GM19467 (cell line): ENCODE measurements around the gene LAPTM4A.
A peak's percentile ranks its signal among the peaks of the same experiment; 100 is the strongest.

ENCODE experiments used
- ATAC-seq: cut with Tn5 transposase; IDR thresholded peaks from one replicate; pipeline ENCODE4 v1.9.1; 2021; ENCODE audit warnings: mild to moderate bottlenecking, moderate library complexity; ENCODE audit not compliant: unreplicated experiment

Gene LAPTM4A

DNA sequence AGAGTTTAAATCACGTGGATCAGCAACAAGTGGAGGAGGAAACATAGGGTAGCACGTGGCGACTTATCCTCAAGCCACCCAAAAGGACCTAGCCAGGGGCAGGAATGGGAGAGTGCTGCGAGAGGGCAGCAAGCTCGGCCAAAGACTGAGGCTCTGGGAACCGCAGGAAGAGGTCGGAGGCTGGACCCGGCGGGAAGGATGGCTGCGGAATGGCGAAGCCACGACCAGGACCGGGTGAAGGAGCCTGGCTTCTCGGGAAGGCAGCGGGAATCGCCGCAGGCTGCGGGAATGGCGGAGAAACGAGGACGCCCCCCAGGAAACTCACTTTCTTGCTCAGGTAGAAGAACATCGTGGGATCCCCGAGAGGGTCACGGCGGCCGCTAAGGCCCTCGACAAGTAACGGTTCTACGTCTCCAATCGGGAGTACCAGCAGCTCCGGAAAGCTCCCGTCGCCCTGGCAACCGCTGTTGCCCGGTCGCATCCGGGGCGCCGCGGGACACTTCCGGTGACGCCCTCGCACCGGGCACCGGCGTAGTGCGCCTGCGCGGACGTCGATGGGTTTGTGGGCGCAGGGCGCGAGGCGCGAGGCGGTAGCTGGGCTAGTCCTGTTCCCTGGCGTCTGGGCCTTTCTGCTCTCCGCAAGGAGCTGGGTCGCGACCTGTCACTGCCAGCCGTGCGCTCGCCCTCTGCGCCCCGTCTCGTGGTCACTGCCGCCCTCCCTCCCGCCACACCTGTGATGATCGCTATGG lies 61.6 kb downstream of the LAPTM4A start, which contains the start of gene WDR35:
Gene WDR35, minus strand, starts transcription at position 439 of the 749 bp plus-strand sequence. Its CDS starts 90 bp downstream, at position 349.
- peak; percentile 95 for ATAC-seq

DNA sequence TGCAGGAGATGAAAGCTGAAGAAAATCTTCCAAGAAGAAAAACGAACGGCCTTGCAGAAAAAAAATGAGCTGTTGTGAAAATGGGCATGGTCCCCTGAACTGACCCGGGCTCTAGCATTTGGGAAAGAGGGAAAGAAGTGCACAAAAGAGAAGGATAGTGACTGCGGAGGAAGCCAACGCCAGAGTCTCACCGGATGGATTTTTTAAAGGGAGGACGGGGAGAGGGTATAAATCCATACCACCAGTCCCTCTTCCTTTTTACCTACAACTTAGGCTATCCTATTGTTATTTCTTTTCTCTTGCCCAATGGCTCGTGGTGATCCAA lies 62.1 kb downstream of the LAPTM4A start:
- no peak for ATAC-seq

DNA sequence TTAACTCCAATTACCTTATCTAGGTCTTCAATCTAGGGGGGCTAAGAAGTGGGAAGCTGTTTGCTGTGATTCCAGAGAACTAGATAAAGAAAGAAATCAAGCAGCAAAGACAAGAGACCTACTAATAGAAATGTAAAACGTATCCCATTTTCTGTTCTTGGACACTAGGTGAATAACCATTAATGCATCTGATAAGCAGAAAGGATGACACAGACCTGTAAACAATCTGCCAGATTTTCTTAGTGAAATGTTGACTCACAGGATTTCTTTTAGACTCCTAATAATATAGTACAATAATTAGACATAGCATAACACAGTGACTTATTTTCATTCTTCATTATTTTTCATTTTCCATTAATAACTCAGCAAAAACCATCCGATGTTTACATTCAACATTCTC lies 62.8 kb downstream of the LAPTM4A start:
- ATAC-seq: no peak

DNA sequence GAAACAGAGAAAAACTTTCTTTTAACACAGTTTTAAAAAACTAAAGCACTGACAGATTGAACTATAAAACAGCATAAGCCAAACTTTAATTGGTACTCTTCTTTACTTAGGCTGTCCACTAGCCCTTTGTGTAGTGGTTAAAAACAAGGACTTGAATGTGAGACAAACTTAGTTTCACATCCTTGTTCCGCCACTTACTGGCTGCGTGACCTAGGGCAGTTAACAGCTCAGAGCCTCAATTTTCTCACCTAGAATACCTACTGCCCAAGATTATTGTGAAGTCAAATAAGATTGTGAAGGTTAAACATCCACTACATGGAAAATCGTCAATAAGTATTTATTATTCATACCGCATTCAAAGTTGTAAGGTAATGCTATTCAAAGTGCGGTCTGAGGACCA lies 63.5 kb downstream of the LAPTM4A start:
- peak; percentile 57 for ATAC-seq
